Right renal pelvis (tissue), 4 donors: ENCODE results near the gene BEGAIN. TPM values are rescaled to one million over a fixed set of nuclear protein-coding genes. Genes with fewer than 3 reads are reported as not detected.

ENCODE experiments used
- DNase-seq, 4 donors: peaks; one replicate each; pipeline ENCODE4 v3.0.0-alpha.2; 2013; ENCODE audit warnings: low read depth in 4 of 4, low spot score in 3 of 4, missing footprints in 1 of 4
- polyA plus RNA-seq, 4 donors: library from polyadenylated mRNA; unstranded; fragments of 120-200 nt; gene quantifications; one replicate each; pipeline ENCODE4 v1.2.1, GENCODE V29; 2013; ENCODE audit not compliant: insufficient read length in 4 of 4

BEGAIN gene
- polyA plus RNA-seq, 4 donors: 1.5 to 3.0 (median 2.3) TPM

DNA sequence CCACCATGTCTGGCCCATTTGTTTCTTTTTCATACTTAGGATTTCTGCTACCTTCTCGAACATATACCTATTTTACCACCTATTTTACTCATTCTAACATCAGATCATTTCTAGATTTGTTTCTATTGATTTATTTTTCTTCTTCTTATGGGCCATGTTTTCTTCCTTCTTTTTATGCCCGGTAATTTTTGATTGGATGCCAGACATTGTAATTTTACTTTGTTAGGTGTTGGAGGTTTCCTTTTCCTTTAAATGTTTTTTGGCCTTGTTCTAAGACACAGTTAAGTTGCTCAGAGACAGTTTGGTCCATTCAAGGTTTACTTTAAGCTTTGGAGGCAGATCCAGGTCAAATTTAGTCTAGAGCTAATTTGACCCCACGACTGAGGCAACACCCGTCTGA lies 14.7 kb upstream of the BEGAIN start:
- DNase-seq: no peak

DNA sequence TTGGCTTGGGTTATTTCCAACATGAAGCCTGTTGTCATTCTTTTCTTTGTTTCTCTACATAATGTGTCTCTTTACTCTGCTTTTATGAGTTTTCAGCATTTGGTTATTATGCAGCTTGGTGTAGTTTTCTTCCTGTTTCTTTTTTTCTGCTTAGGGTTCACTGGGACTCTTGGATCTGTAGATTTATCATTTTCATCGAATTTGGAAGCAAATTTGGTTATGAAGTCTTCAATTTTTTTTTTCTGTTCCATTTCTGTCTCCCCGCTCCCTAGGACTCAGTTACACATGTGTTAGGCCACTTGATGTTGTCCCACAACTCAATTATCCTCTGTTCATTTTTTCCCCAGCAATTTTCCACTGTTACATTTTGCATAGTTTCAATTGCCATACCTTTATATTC lies 13.8 kb upstream of the BEGAIN start:
- DNase-seq: no peak

DNA sequence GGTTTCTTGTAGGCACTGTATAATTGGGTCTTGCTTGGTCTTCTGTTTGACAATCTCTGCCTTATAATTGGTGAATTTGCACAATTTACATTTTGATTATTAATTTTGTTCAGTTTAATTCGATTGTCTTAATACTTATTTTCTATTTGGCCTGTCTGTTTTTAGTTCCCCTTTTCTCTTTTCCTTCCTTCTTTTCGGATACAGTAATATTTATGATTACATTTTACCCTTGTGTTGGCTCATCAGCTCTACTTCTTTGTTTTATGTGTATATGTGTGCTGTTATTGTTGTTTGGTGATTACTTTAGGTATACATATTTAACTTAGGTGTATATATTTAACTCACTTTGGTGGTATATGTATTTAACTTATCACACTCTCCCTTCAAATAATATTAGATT lies 12.8 kb upstream of the BEGAIN start:
- DNase-seq: no peak

DNA sequence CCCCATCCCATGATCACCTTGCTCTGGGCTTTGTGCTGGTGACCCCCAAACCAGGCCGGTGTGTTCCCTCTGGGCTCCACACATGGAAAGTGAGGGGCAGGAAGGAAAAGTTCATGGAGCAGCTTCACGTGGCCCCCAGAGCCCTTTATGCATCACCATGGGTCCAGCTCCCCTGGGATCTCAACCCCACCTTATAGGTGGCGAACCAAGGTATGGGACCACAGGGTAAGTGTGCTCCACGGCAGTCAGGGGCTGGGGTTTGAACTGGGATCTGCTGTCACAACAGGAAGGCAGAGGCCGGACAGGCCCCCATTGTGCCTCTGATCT lies 7.4 kb upstream of the BEGAIN start:
- no peak for DNase-seq

DNA sequence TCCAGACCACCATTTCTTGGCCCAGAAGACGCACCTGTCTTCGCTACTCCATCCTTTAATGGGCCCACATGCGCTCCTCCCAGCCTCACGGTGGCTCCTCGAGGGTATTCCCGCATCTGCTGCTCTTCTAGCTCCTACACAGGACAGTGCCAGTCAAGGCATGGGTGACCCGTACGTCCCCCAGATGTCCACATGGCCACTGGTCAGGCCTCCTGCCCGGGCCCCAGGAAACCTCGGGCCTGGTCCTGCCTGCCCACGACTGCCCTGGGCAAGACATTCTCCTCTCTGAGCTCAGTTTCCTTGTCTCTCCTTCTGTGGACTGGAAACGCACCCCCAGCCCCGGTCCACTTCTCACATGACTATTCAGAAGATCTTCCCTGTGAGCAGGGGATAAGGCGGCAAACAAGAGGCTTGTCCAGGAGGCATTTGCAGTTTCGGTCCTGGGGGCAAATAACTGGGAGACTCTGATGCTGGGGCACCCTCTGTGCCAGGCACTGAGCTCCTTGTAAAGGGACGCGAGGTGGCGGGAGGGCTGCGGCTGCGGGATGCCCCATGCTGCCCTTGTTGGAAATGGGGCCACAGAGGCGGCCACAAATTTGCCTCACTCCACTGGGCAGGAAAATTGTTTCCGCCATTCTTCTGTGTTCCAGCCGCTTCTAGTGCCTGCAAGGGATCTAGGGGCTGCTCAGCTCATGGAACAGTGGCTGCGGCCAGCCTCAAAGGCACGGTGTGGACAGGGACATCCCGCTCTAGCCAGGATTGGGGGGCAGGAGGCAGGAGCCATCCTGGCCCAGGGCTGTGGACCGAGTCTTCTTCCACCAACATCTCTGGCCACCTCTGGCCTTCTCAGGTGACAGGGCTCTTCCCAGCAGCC lies 6.8 kb upstream of the BEGAIN start:
- no peak for DNase-seq

DNA sequence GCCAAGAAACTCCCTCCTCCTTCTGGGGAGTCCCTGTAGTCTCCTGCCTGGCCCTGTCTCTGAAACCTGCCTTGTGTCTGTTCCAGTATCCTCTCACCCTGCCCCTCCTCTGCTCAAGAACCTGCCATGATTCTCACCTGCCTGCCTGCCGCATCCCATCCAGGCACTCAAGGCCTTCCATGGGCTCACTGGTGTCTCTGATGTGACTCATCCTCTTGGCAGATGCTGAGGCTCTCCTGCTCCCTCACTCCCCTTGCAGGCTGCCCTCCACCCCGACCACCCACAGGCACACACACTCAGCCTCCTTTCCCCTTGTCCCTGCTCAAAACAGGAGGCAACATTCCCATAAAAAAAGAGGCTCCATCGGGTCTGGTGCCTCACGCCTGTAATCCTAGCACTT lies 5.8 kb upstream of the BEGAIN start:
- DNase-seq: no peak

DNA sequence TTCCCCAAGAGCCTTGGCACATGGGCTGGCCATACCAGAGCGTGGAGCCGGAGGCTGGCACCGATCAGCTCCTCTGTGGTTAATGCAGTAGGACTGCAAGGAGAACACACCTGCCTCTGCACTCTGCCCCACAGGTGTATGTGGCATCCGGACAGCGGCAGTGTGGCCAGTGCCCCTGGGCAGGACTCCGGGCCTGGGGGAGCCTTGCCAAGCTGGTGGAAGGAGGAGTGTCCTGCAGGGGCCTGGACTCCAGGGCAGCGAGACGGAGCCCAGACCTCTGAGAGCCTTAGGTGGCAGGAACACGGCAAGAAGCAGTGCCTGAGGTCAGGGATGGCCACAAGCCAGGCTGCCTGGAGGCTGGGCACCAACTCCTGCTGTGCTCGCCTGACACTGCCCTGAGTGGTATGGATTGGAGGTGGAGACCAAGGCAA lies 5.3 kb upstream of the BEGAIN start:
- DNase-seq: no peak

DNA sequence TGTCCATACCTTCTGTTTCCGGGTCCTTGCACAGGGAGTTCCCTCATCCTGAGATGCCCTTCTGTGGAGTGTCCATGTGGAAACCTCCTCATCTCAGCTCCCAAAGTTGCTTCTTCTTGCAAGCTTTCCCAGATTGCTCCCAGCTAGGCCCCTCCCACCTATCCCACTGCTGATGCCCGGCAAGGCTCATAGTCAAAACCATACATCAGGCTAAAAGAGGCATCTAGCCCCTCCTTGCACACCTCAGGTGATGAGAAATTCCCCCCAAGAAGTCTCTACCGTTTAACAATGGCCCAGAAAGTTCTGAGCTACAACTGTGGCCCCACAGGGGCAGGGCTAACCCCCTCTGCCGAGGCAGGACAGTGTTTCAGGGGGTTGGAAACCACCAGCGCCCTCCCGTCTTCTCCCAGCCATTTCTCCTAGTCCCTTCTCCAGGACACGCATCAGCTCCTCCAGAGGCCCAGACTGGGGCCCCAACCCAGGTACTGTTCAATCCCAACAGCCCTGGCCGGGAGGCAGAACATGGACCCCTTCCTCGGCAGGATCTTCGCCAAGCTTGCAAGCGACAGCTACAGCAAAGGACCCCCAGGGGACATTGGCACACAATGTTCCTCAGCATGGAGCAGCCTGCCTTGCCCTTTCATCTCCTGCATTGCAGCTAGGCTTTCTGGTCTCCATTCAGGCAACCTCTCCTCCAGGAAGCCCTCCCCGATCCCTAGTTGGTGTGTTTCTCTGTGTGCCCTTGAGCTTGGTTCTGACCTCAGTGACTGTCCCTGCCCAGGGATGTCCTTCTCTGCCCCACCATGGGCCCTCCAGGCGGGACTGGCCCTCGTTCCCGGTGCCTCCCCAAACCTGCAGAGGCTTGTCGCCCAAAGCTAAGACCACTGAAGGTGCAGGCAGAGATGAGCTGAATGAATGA lies 4.5 kb upstream of the BEGAIN start:
- no peak for DNase-seq

DNA sequence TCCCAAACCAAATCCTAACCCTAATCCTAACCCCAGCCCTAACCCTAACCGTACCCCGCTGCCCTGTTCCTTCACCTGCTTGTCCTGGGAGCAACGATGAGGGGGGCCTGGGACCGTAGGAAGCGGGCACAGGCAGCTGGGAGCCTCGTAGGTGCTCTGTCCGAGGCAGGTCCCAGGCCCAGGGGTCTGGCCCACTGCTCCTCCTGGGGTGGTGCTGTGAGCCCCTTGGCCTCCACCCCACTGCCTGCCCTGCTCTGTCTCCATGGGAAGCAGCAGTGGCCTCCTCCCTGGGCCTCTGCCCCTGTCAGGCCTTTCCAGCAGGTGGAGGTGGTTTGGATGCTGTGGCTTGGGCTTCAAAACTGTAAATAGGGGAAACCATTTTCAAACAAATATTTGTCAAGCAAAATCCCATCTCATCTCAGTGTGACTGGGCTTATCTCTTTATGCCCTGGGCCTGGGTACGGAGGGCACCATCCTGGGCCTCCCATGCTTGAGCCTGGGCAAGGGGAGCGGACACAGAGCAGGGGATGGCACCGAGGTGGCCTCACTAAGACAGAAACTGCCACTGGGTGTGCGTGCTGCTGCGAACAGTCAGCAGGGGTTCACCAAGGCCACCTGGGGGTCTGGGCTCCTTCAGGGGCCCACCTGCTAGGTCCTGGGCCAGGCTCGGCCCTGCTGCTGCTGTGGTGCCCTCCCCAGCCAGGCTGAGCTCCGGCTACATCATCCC lies 3.7 kb upstream of the BEGAIN start:
- no peak for DNase-seq

DNA sequence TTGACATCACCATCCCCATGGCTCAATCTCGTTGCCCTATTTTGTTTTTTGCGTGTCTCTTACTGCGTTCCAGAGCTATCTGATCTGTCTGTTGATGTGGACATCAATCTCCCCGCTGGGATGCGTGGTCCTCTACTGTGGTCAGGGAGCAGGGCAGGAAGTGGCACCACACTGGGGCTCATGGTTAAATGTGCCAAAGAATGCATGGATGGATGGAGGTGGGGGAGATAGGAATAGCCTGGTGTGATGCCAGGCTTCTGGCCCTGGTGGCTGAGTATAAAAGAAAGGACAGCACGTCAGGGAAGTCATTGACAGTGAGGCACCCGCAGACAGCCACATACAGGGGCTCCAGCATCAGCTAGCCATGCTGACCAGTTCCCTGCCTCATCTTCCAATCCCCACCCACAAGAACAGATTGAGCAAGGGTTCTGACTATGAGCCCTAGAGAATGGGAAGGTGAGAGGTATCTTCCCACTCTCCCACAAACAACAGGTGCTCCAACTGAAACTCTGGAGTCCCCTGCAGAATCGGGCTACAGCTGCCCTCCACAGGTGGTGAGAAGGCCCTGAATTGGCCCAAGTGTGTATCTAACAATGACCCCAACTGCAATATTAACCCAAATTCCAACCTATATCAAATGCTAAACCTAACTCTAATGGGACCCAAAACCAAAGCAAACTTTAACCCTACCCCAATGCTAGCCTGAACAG lies 2.7 kb upstream of the BEGAIN start:
- no peak for DNase-seq

DNA sequence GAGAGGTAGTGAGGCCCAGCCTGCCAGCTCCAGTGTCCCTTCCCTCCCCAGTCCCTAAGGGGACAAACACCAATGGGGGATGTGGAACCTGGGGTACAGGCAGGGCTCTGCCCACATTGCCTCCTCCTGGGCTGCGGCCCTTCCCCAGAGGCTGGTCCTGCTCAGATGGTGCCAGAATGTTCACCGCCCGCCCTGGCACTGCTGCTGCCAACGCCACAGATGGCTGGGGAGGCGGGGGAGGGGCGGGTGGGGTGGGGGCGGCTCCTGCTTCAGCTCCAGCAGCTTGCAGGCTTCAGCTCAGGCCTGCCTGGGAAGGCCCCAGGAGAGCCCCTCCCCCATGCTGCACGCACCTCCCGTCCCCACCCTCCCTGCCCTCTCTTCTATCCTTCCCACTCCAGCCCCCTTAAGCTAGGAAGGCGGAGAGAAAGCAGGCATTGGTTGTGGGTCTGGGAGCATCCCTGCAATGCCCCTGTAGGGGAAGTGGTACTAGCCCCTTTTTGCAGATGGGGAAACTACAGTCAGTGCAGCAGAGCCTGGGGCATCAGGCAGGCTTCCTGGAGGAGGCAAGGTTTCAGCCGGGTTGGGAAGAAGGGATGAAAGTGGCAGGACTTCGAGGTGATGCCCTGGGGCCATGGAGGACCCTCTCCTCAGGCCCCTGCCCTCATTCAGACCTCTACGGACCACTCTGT lies 2.0 kb upstream of the BEGAIN start:
- DNase-seq: no peak

DNA sequence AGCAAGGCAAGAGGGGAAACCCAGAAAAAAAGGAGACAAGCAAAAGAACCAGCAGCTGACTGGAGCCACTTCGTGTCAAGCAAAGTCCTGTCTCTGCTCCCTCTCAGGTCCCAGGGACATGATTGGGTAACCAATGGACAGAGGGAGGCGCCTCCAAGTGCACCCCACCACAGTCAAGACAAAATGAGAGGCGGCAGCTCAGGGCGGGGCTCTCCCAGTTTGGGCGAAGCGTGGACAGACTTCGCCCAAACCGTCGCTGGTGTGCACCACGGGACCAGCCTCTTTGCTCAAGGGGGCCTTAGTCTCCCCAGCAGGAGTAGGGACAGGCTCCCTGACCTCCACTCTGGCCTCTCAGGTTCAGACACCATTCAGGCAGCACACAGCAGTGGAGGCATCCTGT lies 1.5 kb upstream of the BEGAIN start:
- DNase-seq: no peak

DNA sequence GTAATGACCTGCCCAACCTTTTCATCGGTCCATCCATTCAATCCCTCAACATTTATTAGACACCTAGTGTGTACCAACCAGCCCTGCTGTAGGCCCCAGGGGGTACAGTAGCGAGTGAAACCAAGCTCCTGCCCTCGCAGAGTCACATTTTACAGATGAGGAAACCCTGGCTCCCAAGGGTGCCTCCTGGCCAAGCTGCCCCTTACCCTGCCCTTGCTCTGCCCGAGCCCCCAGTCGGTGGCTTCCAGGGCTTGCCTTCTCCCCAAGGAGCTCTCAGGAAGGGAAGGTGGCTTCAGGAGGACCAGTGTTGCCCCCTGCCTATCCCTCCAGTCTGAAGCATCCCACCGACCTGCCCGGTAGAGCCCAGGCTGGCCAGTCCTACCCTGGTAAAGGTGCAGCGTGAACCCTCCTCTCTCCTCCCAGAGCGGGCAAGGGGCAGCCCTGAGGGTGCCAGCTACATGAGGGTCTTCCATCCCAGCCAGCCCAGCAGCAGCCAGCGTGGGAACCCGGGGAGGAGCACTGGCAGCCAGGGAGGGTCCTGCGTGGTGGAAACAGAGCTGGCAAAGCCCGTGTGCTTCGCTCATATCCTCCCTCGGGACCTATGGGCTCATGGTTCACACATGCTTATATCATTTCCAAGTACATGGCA lies 670 bp upstream of the BEGAIN start:
- DNase-seq: no peak

DNA sequence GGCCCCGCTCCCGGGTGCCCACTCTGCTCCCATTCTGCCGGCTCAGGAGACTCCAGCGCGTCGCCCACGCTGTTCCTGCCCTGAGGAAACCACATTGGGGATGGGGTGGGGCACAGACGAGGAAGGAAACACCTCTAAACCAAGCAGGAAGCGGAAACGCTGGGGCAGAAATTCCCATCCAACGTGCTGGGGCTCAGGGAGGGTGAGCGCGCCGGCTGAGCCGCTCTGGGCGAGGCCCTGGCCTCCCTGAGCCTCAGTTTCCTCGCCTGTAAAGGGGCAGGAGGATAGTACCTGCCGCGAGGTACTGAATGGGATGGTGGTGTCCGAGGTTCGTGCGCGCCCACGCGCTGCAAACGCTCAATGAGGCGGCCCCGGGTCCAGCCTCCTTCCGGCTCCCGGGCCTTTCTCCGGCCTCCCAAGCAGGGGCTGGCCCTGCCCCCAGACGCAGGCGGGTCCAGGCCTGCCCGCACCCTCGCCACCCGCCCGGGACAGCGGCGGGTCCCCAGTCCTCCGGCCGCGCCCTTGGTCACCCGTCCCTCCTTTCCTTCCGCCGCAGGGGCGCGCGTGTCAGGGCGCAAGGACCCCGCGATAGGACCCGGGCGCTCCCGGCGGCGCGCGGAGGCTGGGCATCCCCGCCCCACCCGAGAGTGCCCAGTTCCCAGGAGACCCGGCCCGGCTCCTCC lies 673 bp downstream of the BEGAIN start:
- DNase-seq: no peak

DNA sequence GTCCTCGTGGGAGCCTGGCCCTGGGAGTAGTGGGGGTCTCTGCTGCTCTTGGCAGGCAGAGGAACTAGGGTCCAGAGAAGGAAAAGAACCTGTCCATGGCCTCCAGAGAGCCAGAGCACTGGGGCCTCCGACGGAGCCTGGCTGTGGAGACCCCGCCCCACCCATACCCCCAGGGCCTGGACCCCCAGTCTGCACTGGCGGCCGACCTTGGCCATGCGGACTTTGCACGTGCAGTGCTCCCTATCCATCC lies 1.1 kb downstream of the BEGAIN start:
- no peak for DNase-seq

DNA sequence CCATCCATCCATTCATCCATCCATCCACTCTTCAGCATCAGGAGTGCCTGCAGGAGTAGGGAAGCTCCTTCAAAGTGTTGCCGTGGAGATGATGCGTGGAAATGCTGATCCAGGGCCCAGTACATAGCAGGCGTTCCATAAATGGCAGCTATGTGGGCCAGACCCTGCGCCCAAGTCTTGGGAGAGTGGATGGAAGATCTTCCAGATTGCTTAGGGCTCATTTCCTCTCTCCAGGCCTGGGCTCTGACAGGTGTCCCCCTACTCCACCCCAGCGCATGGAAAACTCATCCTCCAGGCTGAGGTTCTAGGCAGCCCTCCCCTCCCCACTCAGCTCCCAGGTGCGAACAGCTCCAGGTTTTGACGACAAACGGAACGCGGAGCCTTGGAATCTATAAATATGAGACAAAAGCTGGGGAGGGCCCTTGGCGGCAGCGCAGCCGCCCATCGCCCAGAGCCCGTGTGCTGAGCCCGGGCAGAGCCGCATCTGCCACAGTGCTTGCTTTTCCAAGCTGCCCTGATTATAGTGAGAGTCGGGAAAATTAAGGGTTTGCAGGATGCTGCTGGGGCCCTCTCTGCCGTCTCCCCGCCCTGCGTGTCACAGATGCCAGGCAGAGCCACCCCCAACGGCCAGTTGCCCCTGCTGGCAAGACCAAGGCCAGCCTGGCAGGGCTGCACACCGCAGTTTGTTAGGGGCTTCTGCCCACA lies 1.6 kb downstream of the BEGAIN start:
- no peak for DNase-seq

DNA sequence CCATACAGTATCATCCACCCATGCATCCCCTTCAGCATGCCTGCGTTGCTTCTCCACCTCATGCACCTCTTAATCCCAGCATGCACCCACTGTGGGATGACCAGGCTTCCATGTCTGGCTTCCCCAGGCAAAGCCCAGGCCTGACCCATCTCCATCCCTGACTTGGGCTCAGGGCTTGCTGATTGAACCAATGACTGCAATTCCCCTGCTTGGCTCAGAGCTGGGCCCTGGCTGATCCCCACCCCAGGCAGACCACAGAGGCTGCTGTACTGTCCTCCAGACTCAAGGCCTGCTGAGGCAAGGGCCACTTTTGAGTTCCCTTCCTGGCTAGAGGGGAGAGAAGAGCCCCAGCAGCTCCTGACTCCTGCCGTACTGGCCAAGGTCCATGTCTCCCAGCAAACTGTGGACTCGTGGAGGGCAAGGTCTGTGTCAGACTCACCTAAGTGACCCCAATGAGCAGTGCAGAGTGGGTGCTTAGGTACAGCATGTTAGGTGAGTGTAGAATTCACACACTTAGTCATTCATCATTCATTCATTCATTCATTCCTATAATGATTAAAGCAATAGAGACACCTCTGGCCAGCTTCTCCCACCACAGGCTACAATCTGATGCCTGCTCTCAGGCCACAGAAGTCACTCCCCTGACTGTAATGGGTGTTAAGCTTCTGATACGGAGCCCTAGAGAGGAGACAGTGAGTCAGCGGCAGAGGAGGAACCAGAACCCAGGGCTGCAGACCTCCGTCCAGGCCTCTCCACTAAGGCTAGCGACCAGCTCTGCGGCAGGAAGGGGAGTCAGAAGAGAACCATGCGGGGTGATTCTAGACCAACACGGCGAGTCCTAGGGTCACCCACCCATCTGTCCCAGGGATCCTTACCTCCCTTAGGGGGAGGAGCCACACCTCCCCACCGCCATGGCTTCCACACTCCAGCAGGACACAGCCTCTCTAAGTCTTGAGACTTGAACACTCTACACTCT lies 2.9 kb downstream of the BEGAIN start:
- DNase-seq: no peak
